OCI-LY1 (cell line): ENCODE data around the gene HS3ST4.

Source experiments
- H2AFZ ChIP-seq: fragments of 200-600 bp; sonication (generic), shearing (Covaris generic); 2 replicates; pipeline ENCODE4 v1.6.0; 2014; ENCODE audit warnings: antibody characterized with exemption, mild to moderate bottlenecking, low read length
- H3F3A ChIP-seq: fragments of 200-600 bp; sonication (generic), shearing (Covaris generic); 2 replicates; pipeline ENCODE4 v1.6.0; 2014; ENCODE audit warnings: mild to moderate bottlenecking, antibody characterized with exemption, low read length, moderate library complexity; ENCODE audit not compliant: insufficient read depth
- H3K27ac ChIP-seq: fragments of 200-600 bp; sonication (generic); 2 replicates; pipeline ENCODE4 v1.5.1; 2014; ENCODE audit warnings: low read length, mixed run types, mild to moderate bottlenecking, low read depth; ENCODE audit not compliant: poor library complexity, severe bottlenecking
- H3K27me3 ChIP-seq: fragments of 200-600 bp; sonication (generic); 2 replicates; pipeline ENCODE4 v1.6.0; 2014; ENCODE audit warnings: antibody characterized with exemption, mild to moderate bottlenecking, low read length, moderate library complexity; ENCODE audit not compliant: insufficient read depth
- H3K36me3 ChIP-seq: fragments of 200-600 bp; sonication (generic); 2 replicates; pipeline ENCODE4 v1.6.1; 2014; ENCODE audit warnings: mild to moderate bottlenecking, antibody characterized with exemption, low read length, moderate library complexity, mixed read lengths; ENCODE audit not compliant: insufficient read depth
- H3K4me1 ChIP-seq: fragments of 200-600 bp; sonication (generic); 2 replicates; pipeline ENCODE4 v1.5.1; 2014; ENCODE audit warnings: mild to moderate bottlenecking, low read length, moderate library complexity; ENCODE audit not compliant: insufficient read depth, severe bottlenecking
- H3K4me2 ChIP-seq: fragments of 200-600 bp; sonication (generic), shearing (Covaris generic); 2 replicates; pipeline ENCODE4 v1.6.1; 2014; ENCODE audit warnings: low read length
- H3K4me3 ChIP-seq: fragments of 200-600 bp; sonication (generic); 2 replicates; pipeline ENCODE4 v1.5.1; 2014; ENCODE audit warnings: low read length, low read depth, mild to moderate bottlenecking, mixed read lengths; ENCODE audit not compliant: poor library complexity, severe bottlenecking
- H3K79me2 ChIP-seq: fragments of 200-600 bp; shearing (Covaris generic); 2 replicates; pipeline ENCODE4 v1.6.1; 2016; ENCODE audit warnings: mixed run types, low read length, mixed read lengths; ENCODE audit not compliant: insufficient read depth
- H3K9ac ChIP-seq: fragments of 200-600 bp; sonication (generic), shearing (Covaris generic); 2 replicates; pipeline ENCODE4 v1.6.1; 2014; ENCODE audit warnings: mild to moderate bottlenecking, low read length, mixed read lengths
- H3K9me2 ChIP-seq: fragments of 200-600 bp; sonication (generic), shearing (Covaris generic); 2 replicates; pipeline ENCODE4 v1.6.1; 2014; ENCODE audit warnings: low read depth, mild to moderate bottlenecking, low read length, mixed read lengths
- H3K9me3 ChIP-seq: fragments of 200-600 bp; shearing (Covaris generic); 2 replicates; pipeline ENCODE4 v1.6.1; 2014; ENCODE audit warnings: low read length, mixed read lengths
- H4K20me1 ChIP-seq: fragments of 200-600 bp; sonication (generic), shearing (Covaris generic); 2 replicates; pipeline ENCODE4 v1.6.0; 2016; ENCODE audit warnings: mild to moderate bottlenecking, low read length; ENCODE audit not compliant: insufficient read depth
- CTCF ChIP-seq: fragments of 200-600 bp; sonication (generic), shearing (Covaris generic); IDR thresholded peaks from 2 replicates; pipeline ENCODE4 v1.5.1; 2017; ENCODE audit warnings: mild to moderate bottlenecking, antibody characterized with exemption, low read length, moderate library complexity, mixed read lengths
- EZH2 ChIP-seq: fragments of 200-600 bp; sonication (generic), shearing (Covaris generic); IDR thresholded peaks from 2 replicates; pipeline ENCODE4 v1.8.0; 2017; ENCODE audit warnings: borderline replicate concordance, mixed run types, mild to moderate bottlenecking, antibody characterized with exemption, low read length, moderate library complexity, mixed read lengths

The HS3ST4 gene

GRCh38 chr16:26041952-26042668 is 350.4 kb downstream of the HS3ST4 start:
- no peak overlapping the region for H3K27ac ChIP-seq
- no peak overlapping the region for H3K4me3 ChIP-seq
- H3F3A ChIP-seq = no peaks in the 10 kb centered on the region
- H3K27me3 ChIP-seq = no peaks in the 10 kb centered on the region
- H3K79me2 ChIP-seq = no peaks in the 10 kb centered on the region
- no peak overlapping the region for H3K9ac ChIP-seq
- TF ChIP-seq CTCF (no peak), EZH2 (no peak)
- H3K9me3 ChIP-seq = no peaks in the 10 kb centered on the region
- H3K4me1 ChIP-seq = no peaks in the 10 kb centered on the region
- H2AFZ ChIP-seq = no peak overlapping the region
- H3K4me2 ChIP-seq = no peak overlapping the region
- H3K36me3 ChIP-seq = no peaks in the 10 kb centered on the region
- no peaks in the 10 kb centered on the region for H3K9me2 ChIP-seq
- H4K20me1 ChIP-seq = no peaks in the 10 kb centered on the region

- Histone ChIP-seq H3K36me3 (no peaks in the 10 kb centered on the region), H3K9ac (no peak overlapping the region), H3K27ac (no peak overlapping the region), H3K9me2 (no peaks in the 10 kb centered on the region), H4K20me1 (no peaks in the 10 kb centered on the region), H3K9me3 (no peaks in the 10 kb centered on the region), H2AFZ (no peak overlapping the region), H3K4me2 (no peak overlapping the region), H3K27me3 (no peaks in the 10 kb centered on the region), H3K79me2 (no peaks in the 10 kb centered on the region), H3K4me1 (no peaks in the 10 kb centered on the region), H3F3A (no peaks in the 10 kb centered on the region), H3K4me3 (no peak overlapping the region)
- TF ChIP-seq EZH2 = no peak
- no peak for TF ChIP-seq CTCF
Observed at GRCh38 chr16:26050472-26050871, 358.7 kb downstream of the HS3ST4 start.

- Histone ChIP-seq H2AFZ (no peak overlapping the region), H3K4me3 (no peak overlapping the region), H4K20me1 (no peaks in the 10 kb centered on the region), H3K9ac (no peak overlapping the region), H3K27me3 (no peaks in the 10 kb centered on the region), H3K4me1 (no peaks in the 10 kb centered on the region), H3K27ac (no peak overlapping the region), H3K79me2 (no peaks in the 10 kb centered on the region), H3F3A (no peaks in the 10 kb centered on the region), H3K4me2 (no peak overlapping the region), H3K9me2 (no peaks in the 10 kb centered on the region), H3K9me3 (no peaks in the 10 kb centered on the region), H3K36me3 (no peaks in the 10 kb centered on the region)
- TF ChIP-seq EZH2 (no peak), CTCF (no peak)
Observed at GRCh38 chr16:26051063-26051462, 359.3 kb downstream of the HS3ST4 start.
